Neuronal stem cell (in vitro differentiated cells): ENCODE data around the gene ACAP2. TPM values are rescaled to one million over a fixed set of nuclear protein-coding genes. Genes with fewer than 3 reads are reported as not detected.
"Not testable (repeated sequence)": the region's sequence is repeated elsewhere in the genome, so short reads cannot be mapped to it uniquely, and the experiment has no call there.

ENCODE experiments used
- DNase-seq: peaks from one replicate; pipeline ENCODE4 v3.0.0-alpha.2; 2013; ENCODE audit warnings: low spot score
- H2AFZ ChIP-seq: one replicate; pipeline ENCODE4 v1.6.1; 2013; ENCODE audit warnings: mild to moderate bottlenecking, low read length, inconsistent platforms
- H2AK5ac ChIP-seq: 2 replicates; pipeline ENCODE4 v1.6.1; 2013; ENCODE audit warnings: low read depth, mild to moderate bottlenecking, inconsistent platforms, low read length, moderate library complexity, mixed read lengths
- H2BK120ac ChIP-seq: 2 replicates; pipeline ENCODE4 v1.6.1; 2013; ENCODE audit warnings: low read depth, mild to moderate bottlenecking, inconsistent platforms, low read length, moderate library complexity, mixed read lengths
- H2BK12ac ChIP-seq: one replicate; pipeline ENCODE4 v1.6.1; 2013; ENCODE audit warnings: low read length, inconsistent platforms
- H2BK15ac ChIP-seq: 2 replicates; pipeline ENCODE4 v1.6.1; 2013; ENCODE audit warnings: mild to moderate bottlenecking, low read length, inconsistent platforms, mixed read lengths
- H2BK5ac ChIP-seq: one replicate; pipeline ENCODE4 v1.6.1; 2013; ENCODE audit warnings: inconsistent platforms, mild to moderate bottlenecking, low read length, moderate library complexity
- H3K14ac ChIP-seq: one replicate; pipeline ENCODE4 v1.6.1; 2013; ENCODE audit warnings: low read length, inconsistent platforms
- H3K18ac ChIP-seq: 2 replicates; pipeline ENCODE4 v1.6.1; 2013; ENCODE audit warnings: low read length, inconsistent platforms
- H3K23ac ChIP-seq: 2 replicates; pipeline ENCODE4 v1.6.1; 2013; ENCODE audit warnings: low read depth, mild to moderate bottlenecking, mixed read lengths, low read length, inconsistent platforms; ENCODE audit not compliant: poor library complexity
- H3K27ac ChIP-seq: replicated peaks from 3 replicates; pipeline ENCODE4 v1.5.1; 2013; ENCODE audit warnings: low read length, inconsistent platforms
- H3K27me3 ChIP-seq, 3 experiments: 2 replicates each; pipeline ENCODE4 v1.6.1; 2013; ENCODE audit warnings: low read length in 3 of 3, mild to moderate bottlenecking in 2 of 3, inconsistent platforms in 1 of 3, low read depth in 1 of 3, mixed read lengths in 1 of 3, moderate library complexity in 1 of 3; ENCODE audit not compliant: control insufficient read depth in 3 of 3, insufficient read depth in 3 of 3
- H3K36me3 ChIP-seq, 2 donors: replicated peaks in 1 of 2; 2 replicates each; pipeline ENCODE4 v1.6.1; 2013; ENCODE audit warnings: low read length in 2 of 2; ENCODE audit not compliant: control insufficient read depth in 2 of 2, insufficient read depth in 2 of 2
- H3K4ac ChIP-seq: 2 replicates; pipeline ENCODE4 v1.6.1; 2013; ENCODE audit warnings: inconsistent platforms, mild to moderate bottlenecking, low read length, moderate library complexity
- H3K4me1 ChIP-seq, 2 donors: 1 replicate in 1 of 2; 2 replicates in 1 of 2; pipeline ENCODE4 v1.6.1; 2013; ENCODE audit warnings: low read length in 2 of 2, low read depth in 1 of 2; ENCODE audit not compliant: control insufficient read depth in 2 of 2, insufficient read depth in 1 of 2
- H3K4me2 ChIP-seq: one replicate; pipeline ENCODE4 v1.6.1; 2013; ENCODE audit warnings: mild to moderate bottlenecking, low read length, inconsistent platforms; ENCODE audit not compliant: insufficient read depth, poor library complexity, severe bottlenecking
- H3K4me3 ChIP-seq, 2 donors: 2 replicates each; pipeline ENCODE4 v1.5.1; 2013; ENCODE audit warnings: low read length in 2 of 2, mild to moderate bottlenecking in 2 of 2, inconsistent platforms in 1 of 2, moderate library complexity in 1 of 2
- H3K79me1 ChIP-seq: one replicate; pipeline ENCODE4 v1.6.1; 2013; ENCODE audit warnings: low read depth, mild to moderate bottlenecking, inconsistent platforms, low read length, moderate library complexity
- H3K9ac ChIP-seq: one replicate; pipeline ENCODE4 v1.6.1; 2013; ENCODE audit warnings: mild to moderate bottlenecking, low read depth, low read length, inconsistent platforms; ENCODE audit not compliant: poor library complexity
- H3K9me3 ChIP-seq, 2 donors: replicated peaks in 1 of 2; 2 replicates each; pipeline versions ENCODE3 to v1.6.1; 2013; ENCODE audit warnings: low read length in 2 of 2, mild to moderate bottlenecking in 2 of 2, inconsistent platforms in 1 of 2, low read depth in 1 of 2, mixed read lengths in 1 of 2, moderate library complexity in 1 of 2; ENCODE audit not compliant: control insufficient read depth in 2 of 2, insufficient read depth in 1 of 2
- H4K8ac ChIP-seq: one replicate; pipeline ENCODE4 v1.6.1; 2013; ENCODE audit warnings: low read depth, mild to moderate bottlenecking, inconsistent platforms, low read length, moderate library complexity
- H4K91ac ChIP-seq: one replicate; pipeline ENCODE4 v1.6.1; 2013; ENCODE audit warnings: low read length, low read depth, mild to moderate bottlenecking, inconsistent platforms; ENCODE audit not compliant: poor library complexity
- WGBS, 2 donors: extraction: QIAGEN DNeasy Blood & Tissue Kit; methylation state at CpG; one replicate each; pipeline ENCODE4 v1.1.7; 2013; ENCODE audit warnings: missing lambda C conversion rate in 2 of 2, mixed read lengths in 1 of 2; ENCODE audit not compliant: insufficient read length in 2 of 2, insufficient replicate concordance in 1 of 2; ENCODE audit errors: extremely low coverage in 2 of 2; 5-methylcytosine and 5-hydroxymethylcytosine counted together
- polyA plus RNA-seq, 2 experiments: library from polyadenylated mRNA; stranded (reverse); fragments of 200-250 nt; gene quantifications; one replicate each; pipeline ENCODE4 v1.2.3, GENCODE V29; 2013

Gene ACAP2
- polyA plus RNA-seq (2013, experiment 1 of 2), result 20.2 TPM
- 21.8 TPM for polyA plus RNA-seq (2013, experiment 2 of 2)

GRCh38 chr3:195442573-195443390 is at the start of gene ACAP2:
Gene ACAP2, minus strand, starts transcription at chr3:195443020. Its CDS starts 173 bp downstream, at chr3:195442847.
- Histone ChIP-seq H3K79me1 (peaks cover 4% of the 10 kb centered on the region), H3K14ac (peak within 1 kb of the TSS; percentile 71), H3K9me3 (no peaks in the 10 kb centered on the region), H4K8ac (no peak within 1 kb of the TSS), H3K4me2 (peak within 1 kb of the TSS; percentile 85), H2AFZ (peak within 1 kb of the TSS; percentile 98), H3K9ac (peak within 1 kb of the TSS; percentile 81), H3K18ac (peak within 1 kb of the TSS; percentile 94), H3K27ac (peak within 1 kb of the TSS; percentile 91), H3K4me1 (peaks cover 5 to 13% of the 10 kb centered on the region in 2 donors), H3K23ac (peak within 1 kb of the TSS; percentile 99), H3K4me3 (peak within 1 kb of the TSS; percentile 80 to 88), H3K36me3 (no peaks in the 10 kb centered on the region), H2BK120ac (peak within 1 kb of the TSS; percentile 31), H3K27me3 (no peaks in the 10 kb centered on the region), H2BK5ac (peak within 1 kb of the TSS; percentile 96), H2AK5ac (peak within 1 kb of the TSS; percentile 92), H2BK12ac (no peak within 1 kb of the TSS), H4K91ac (no peak within 1 kb of the TSS), H3K4ac (peak within 1 kb of the TSS; percentile 66), H2BK15ac (no peak within 1 kb of the TSS)
- WGBS, 2 donors, result no CpG with 5 or more reads among the region's 106 CpGs
- peak; percentile 99 for DNase-seq

- Histone ChIP-seq H3K27ac (no peak overlapping the region), H3K4me3 (no peak overlapping the region), H2BK120ac (no peak overlapping the region), H3K23ac (no peak overlapping the region), H3K4me2 (no peak overlapping the region), H3K4me1 (no peaks in the 10 kb centered on the region), H3K36me3 (no peaks in the 10 kb centered on the region), H3K9ac (no peak overlapping the region), H3K79me1 (no peaks in the 10 kb centered on the region), H2AK5ac (no peak overlapping the region), H3K27me3 (no peaks in the 10 kb centered on the region), H3K4ac (no peak overlapping the region), H2AFZ (no peak overlapping the region), H2BK12ac (no peak overlapping the region), H3K18ac (no peak overlapping the region), H3K14ac (no peak overlapping the region), H2BK15ac (no peak overlapping the region), H4K91ac (no peak overlapping the region), H2BK5ac (no peak overlapping the region), H4K8ac (no peak overlapping the region), H3K9me3 (no peaks in the 10 kb centered on the region)
- DNase-seq, result no peak
- 100% methylated on average over 1 of the region's 3 CpGs; no CpG with 5 or more reads in 1 of the 2 donors for WGBS, 2 donors
These were observed 32.8 kb upstream of the ACAP2 start for GRCh38 chr3:195475614-195476013.

- H3K36me3 ChIP-seq, H3K27me3 ChIP-seq, H2BK12ac ChIP-seq, H3K14ac ChIP-seq, H2BK5ac ChIP-seq, H2AFZ ChIP-seq, H3K18ac ChIP-seq, H2BK15ac ChIP-seq, H4K91ac ChIP-seq, H3K27ac ChIP-seq, H3K9ac ChIP-seq, H3K79me1 ChIP-seq, H3K9me3 ChIP-seq, H2AK5ac ChIP-seq, H4K8ac ChIP-seq, H3K4me1 ChIP-seq, H3K4me2 ChIP-seq, H2BK120ac ChIP-seq, DNase-seq, H3K4me3 ChIP-seq, H3K4ac ChIP-seq, H3K23ac ChIP-seq: not testable (repeated sequence)
- WGBS, 2 donors, result no CpG with 5 or more reads among the region's 8 CpGs
These were observed 32.3 kb upstream of the ACAP2 start for GRCh38 chr3:195475116-195475515.

- H2AFZ ChIP-seq, result no peak overlapping the region
- H2BK120ac ChIP-seq, result no peak overlapping the region
- no peak overlapping the region for H2AK5ac ChIP-seq
- H3K9me3 ChIP-seq, result peaks cover 0 to 6% of the 10 kb centered on the region in 2 donors
- H3K36me3 ChIP-seq, result no peaks in the 10 kb centered on the region
- H3K4me1 ChIP-seq, result no peaks in the 10 kb centered on the region
- H3K79me1 ChIP-seq, result no peaks in the 10 kb centered on the region
- H2BK15ac ChIP-seq, result no peak overlapping the region
- H3K27ac ChIP-seq, result no peak overlapping the region
- no peak overlapping the region for H4K91ac ChIP-seq
- H3K23ac ChIP-seq, result no peak overlapping the region
- no peak overlapping the region for H3K4me2 ChIP-seq
- DNase-seq, result no peak
- H2BK12ac ChIP-seq, result no peak overlapping the region
- H3K9ac ChIP-seq, result no peak overlapping the region
- no peak overlapping the region for H3K4ac ChIP-seq
- H3K27me3 ChIP-seq, result no peaks in the 10 kb centered on the region
- H3K14ac ChIP-seq, result no peak overlapping the region
- no peak overlapping the region for H4K8ac ChIP-seq
- no CpG with 5 or more reads among the region's 4 CpGs for WGBS, 2 donors
- no peak overlapping the region for H2BK5ac ChIP-seq
- no peak overlapping the region for H3K4me3 ChIP-seq
- H3K18ac ChIP-seq, result no peak overlapping the region
These were observed 26.0 kb upstream of the ACAP2 start for GRCh38 chr3:195468841-195469240.
